MCF 10A (cell line): ENCODE data around the gene MRGPRF. TPM values are rescaled to one million over a fixed set of nuclear protein-coding genes. Genes with fewer than 3 reads are reported as not detected.

Experiments used
- BruUV-seq: library from RNA; stranded (reverse); fragments of 400-500 nt; replicated peaks from 2 replicates; lab custom pipeline; 2021; lab: Mats Ljungman, UMichigan
- CTCF ChIA-PET: fragments of 300-600 bp; sonication (Branson Sonifier 250); formaldehyde crosslinking; extraction: SDS; loops from one replicate; lab custom pipeline; 2021; ENCODE audit warnings: antibody characterized with exemption, inconsistent platforms; lab: Yijun Ruan, JAX
- POLR2A ChIA-PET: fragments of 300-600, 350-650 bp; sonication (Branson Sonifier 250); formaldehyde crosslinking; extraction: SDS; loops from one replicate; lab custom pipeline; 2020; ENCODE audit warnings: antibody characterized with exemption, inconsistent platforms; lab: Yijun Ruan, JAX
- DNase-seq: peaks from one replicate; pipeline ENCODE4 v3.0.0-alpha.2; 2018; ENCODE audit not compliant: unreplicated experiment
- H3K27ac Mint-ChIP-seq: one replicate; pipeline ENCODE4 v1.8.0; 2022; ENCODE audit warnings: mild to moderate bottlenecking, low read depth, mixed read lengths; ENCODE audit not compliant: unreplicated experiment
- H3K27me3 Mint-ChIP-seq: one replicate; pipeline ENCODE4 v1.8.0; 2022; ENCODE audit warnings: mixed read lengths; ENCODE audit not compliant: insufficient read depth, unreplicated experiment
- H3K36me3 Mint-ChIP-seq: one replicate; pipeline ENCODE4 v1.8.0; 2022; ENCODE audit warnings: mild to moderate bottlenecking, moderate library complexity, mixed read lengths; ENCODE audit not compliant: insufficient read depth, unreplicated experiment
- H3K4me1 Mint-ChIP-seq: one replicate; pipeline ENCODE4 v1.8.0; 2022; ENCODE audit warnings: mixed read lengths; ENCODE audit not compliant: insufficient read depth, unreplicated experiment
- H3K4me3 Mint-ChIP-seq: one replicate; pipeline ENCODE4 v1.8.0; 2022; ENCODE audit warnings: mild to moderate bottlenecking, moderate library complexity, mixed read lengths; ENCODE audit not compliant: unreplicated experiment
- H3K9me3 Mint-ChIP-seq: one replicate; pipeline ENCODE4 v1.8.0; 2022; ENCODE audit warnings: mixed read lengths; ENCODE audit not compliant: unreplicated experiment
- intact Hi-C: fragments of 100-400 bp; cut with micrococcal nuclease; formaldehyde crosslinking; loops from 2 replicates; pipeline ENCODE4 v1.14.1; 2022
- total RNA-seq: library from RNA; stranded (reverse); gene quantifications from 2 replicates; pipeline ENCODE4 v1.2.3, GENCODE V29; 2022
- TF ChIP-seq, protein P1 (sequence below): fragments of 200-600 bp; IDR thresholded peaks from one replicate; pipeline ENCODE4 v1.8.0; 2022; ENCODE audit warnings: antibody characterized with exemption, mild to moderate bottlenecking; ENCODE audit not compliant: unreplicated experiment

The MRGPRF gene
- total RNA-seq, 1 experiment from 2014 or later = not detected

DNA sequence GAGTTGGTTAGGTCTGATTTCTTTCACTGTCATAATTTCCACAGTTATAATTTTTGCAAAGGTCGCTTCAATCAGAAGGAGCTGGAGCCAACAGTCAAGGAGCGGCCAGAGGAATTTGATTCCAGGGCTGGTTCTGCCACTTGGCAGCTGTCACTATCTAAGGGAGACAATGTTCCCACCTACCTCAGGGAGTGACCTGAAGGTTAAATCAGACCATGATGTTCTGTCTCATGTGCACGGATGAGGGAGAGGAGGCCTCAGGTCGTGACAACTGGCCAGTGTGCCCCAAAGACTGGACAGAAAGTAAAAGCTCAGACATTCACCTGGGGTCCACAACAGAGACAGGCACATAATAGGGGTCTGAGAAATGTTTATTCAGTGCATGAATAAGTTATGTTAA is 39.8 kb downstream of the MRGPRF start:
- Mint-ChIP-seq H3K4me3 (no peak overlapping the region), H3K36me3 (no peaks in the 10 kb centered on the region), H3K27ac (no peak overlapping the region), H3K9me3 (no peaks in the 10 kb centered on the region), H3K27me3 (peaks cover 57% of the 10 kb centered on the region), H3K4me1 (no peaks in the 10 kb centered on the region)
- ChIA-PET POLR2A (no interaction called here), CTCF (interaction anchor here (1.5 kb wide), 1 partner anchor 10 kb away, joined by 3 read pairs; no protein-coding TSS in a partner anchor)
- no TSS peak for BruUV-seq
- intact Hi-C loops = no loop called here
- TF ChIP-seq, protein P1, sequence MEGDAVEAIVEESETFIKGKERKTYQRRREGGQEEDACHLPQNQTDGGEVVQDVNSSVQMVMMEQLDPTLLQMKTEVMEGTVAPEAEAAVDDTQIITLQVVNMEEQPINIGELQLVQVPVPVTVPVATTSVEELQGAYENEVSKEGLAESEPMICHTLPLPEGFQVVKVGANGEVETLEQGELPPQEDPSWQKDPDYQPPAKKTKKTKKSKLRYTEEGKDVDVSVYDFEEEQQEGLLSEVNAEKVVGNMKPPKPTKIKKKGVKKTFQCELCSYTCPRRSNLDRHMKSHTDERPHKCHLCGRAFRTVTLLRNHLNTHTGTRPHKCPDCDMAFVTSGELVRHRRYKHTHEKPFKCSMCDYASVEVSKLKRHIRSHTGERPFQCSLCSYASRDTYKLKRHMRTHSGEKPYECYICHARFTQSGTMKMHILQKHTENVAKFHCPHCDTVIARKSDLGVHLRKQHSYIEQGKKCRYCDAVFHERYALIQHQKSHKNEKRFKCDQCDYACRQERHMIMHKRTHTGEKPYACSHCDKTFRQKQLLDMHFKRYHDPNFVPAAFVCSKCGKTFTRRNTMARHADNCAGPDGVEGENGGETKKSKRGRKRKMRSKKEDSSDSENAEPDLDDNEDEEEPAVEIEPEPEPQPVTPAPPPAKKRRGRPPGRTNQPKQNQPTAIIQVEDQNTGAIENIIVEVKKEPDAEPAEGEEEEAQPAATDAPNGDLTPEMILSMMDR = no peak
- DNase-seq = no peak

DNA sequence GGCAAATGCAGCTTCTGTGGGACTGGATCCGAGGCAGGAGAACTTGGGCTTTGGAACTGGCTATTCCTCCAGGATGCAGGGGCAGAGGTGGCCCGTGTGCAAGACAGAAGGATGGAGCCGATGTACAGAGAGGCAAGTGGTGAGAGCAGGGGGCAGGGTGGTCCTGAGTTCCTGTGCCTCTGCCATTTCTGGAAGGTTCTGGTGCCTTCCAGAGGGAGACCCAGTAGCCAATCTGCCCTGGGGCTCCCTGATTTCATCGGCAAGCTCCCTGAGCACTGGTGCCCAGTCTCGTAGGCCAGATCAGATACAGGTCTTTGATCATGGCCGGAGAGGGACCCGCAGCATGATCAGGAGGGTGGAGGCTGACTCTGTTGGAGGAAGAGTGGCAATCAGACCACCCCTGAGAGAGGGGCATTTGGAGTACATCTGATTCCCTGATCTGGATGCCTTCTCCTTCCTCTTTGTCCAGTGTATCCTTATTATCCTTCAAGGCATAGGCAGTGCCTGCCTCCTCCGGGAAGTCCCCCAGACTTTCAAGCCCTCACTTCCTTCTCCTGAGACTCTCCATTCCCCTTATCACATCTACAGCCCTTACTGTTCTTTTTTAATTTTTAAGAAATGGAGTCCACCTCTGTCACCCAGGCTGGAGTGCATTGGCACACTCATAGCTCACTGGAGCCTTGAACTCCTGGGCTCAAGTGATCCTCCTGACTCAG is 42.0 kb downstream of the MRGPRF start:
- intact Hi-C loops = no loop called here
- TF ChIP-seq, protein P1 = no peak

DNA sequence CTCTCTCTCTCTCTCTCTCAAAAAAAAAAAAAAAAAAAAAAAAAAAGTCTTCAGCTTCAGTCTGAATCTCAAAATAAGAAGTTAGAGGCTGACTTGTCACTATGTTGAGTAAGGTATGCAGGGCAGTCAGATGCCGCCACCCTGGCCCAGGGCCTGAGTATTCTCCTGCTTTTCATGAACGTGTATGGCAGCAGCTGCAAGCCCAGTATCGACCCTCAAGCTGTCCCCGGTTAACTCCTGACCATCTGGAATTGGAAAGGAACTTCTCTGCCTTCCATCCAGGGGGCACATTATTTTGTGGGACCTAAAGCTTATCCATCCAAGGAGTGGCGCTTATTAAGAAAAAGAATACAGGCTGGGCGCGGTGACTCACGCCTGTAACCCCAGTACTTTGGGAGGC is 43.7 kb downstream of the MRGPRF start:
- Mint-ChIP-seq H3K27me3 (peaks cover 66% of the 10 kb centered on the region), H3K9me3 (no peaks in the 10 kb centered on the region), H3K36me3 (no peaks in the 10 kb centered on the region), H3K4me1 (no peaks in the 10 kb centered on the region), H3K4me3 (no peak overlapping the region), H3K27ac (no peak overlapping the region)
- ChIA-PET POLR2A (no interaction called here), CTCF (no interaction called here)
- no TSS peak for BruUV-seq
- intact Hi-C loops = no loop called here
- no peak for DNase-seq
- TF ChIP-seq, protein P1 = no peak

More for the DNA sequence above, 42.0 kb downstream of the MRGPRF start:
- POLR2A ChIA-PET = no interaction called here
- no peak overlapping the region for H3K4me3 Mint-ChIP-seq
- H3K9me3 Mint-ChIP-seq = no peaks in the 10 kb centered on the region
- no peaks in the 10 kb centered on the region for H3K4me1 Mint-ChIP-seq
- CTCF ChIA-PET = interaction anchor here (0.7 kb wide), 2 partner anchors 276 to 678 kb away, joined by 3 to 4 read pairs; no protein-coding TSS in a partner anchor
- no TSS peak for BruUV-seq
- DNase-seq = no peak
- H3K27ac Mint-ChIP-seq = no peak overlapping the region
- no peaks in the 10 kb centered on the region for H3K36me3 Mint-ChIP-seq
- H3K27me3 Mint-ChIP-seq = peaks cover 66% of the 10 kb centered on the region

GRCh38 chr11:68968306-68969250 is 44.5 kb downstream of the MRGPRF start:
- Mint-ChIP-seq H3K36me3 (no peaks in the 10 kb centered on the region), H3K4me3 (no peak overlapping the region), H3K27me3 (peaks cover 65% of the 10 kb centered on the region), H3K4me1 (no peaks in the 10 kb centered on the region), H3K27ac (no peak overlapping the region), H3K9me3 (no peaks in the 10 kb centered on the region)
- POLR2A ChIA-PET = no interaction called here
- BruUV-seq = no TSS peak
- TF ChIP-seq, protein P1 = no peak
- CTCF ChIA-PET = no interaction called here
- intact Hi-C loops = no loop called here
- DNase-seq = no peak
